HG03432 (cell line): ENCODE results near the gene STX1B.
A peak's percentile ranks its signal among the peaks of the same experiment; 100 is the strongest.

Experiments used
- ATAC-seq: cut with Tn5 transposase; IDR thresholded peaks from one replicate; pipeline ENCODE4 v1.9.1; 2021; ENCODE audit warnings: mild to moderate bottlenecking, moderate library complexity; ENCODE audit not compliant: unreplicated experiment

Gene STX1B

GRCh38 chr16:30996985-30997724 lies 13.3 kb downstream of the STX1B start:
- ATAC-seq = peak; percentile 91

- no peak for ATAC-seq
Measured at GRCh38 chr16:30996324-30996984, 14.0 kb downstream of the STX1B start.

- ATAC-seq = no peak
Measured at GRCh38 chr16:30995927-30996323, 14.5 kb downstream of the STX1B start.

- no peak for ATAC-seq
Measured at GRCh38 chr16:30992931-30993816, 17.3 kb downstream of the STX1B start.

GRCh38 chr16:30992276-30992780 lies 18.1 kb downstream of the STX1B start:
- no peak for ATAC-seq

- no peak for ATAC-seq
Measured at GRCh38 chr16:30991052-30991451, 19.4 kb downstream of the STX1B start.

- no peak for ATAC-seq
Measured at GRCh38 chr16:30990105-30990504, 20.3 kb downstream of the STX1B start.

- no peak for ATAC-seq
Measured at GRCh38 chr16:30989469-30990047, 20.9 kb downstream of the STX1B start.

- ATAC-seq = no peak
Measured at GRCh38 chr16:30987581-30988190, 22.8 kb downstream of the STX1B start.

GRCh38 chr16:30986129-30986991 lies 24.1 kb downstream of the STX1B start:
- no peak for ATAC-seq

GRCh38 chr16:30985401-30986128 lies 24.9 kb downstream of the STX1B start:
- no peak for ATAC-seq

- peak; percentile 55 for ATAC-seq
Measured at GRCh38 chr16:30984669-30985400, 25.6 kb downstream of the STX1B start, which contains the start of gene HSD3B7. TSS of gene HSD3B7 (plus strand) at chr16:30985207. CDS start at chr16:30985659, 452 bp downstream.

- no peak for ATAC-seq
Measured at GRCh38 chr16:30983898-30984610, 26.4 kb downstream of the STX1B start.

- no peak for ATAC-seq
Measured at GRCh38 chr16:30983289-30983889, 27.0 kb downstream of the STX1B start.

- ATAC-seq = no peak
Measured at GRCh38 chr16:30982548-30983288, 27.7 kb downstream of the STX1B start.

- no peak for ATAC-seq
Measured at GRCh38 chr16:30980959-30981358, 29.5 kb downstream of the STX1B start.
